Hematopoietic multipotent progenitor cell treated with erythropoietin and hydrocortisone succinate and interleukin-3 and kit ligand, for 15 days (in vitro differentiated cells): ENCODE measurements around the gene ZNF354B.

ENCODE experiments used
- DNase-seq: peaks from one replicate; pipeline ENCODE4 v3.0.0-alpha.2; 2015; ENCODE audit warnings: low spot score

Gene ZNF354B

GRCh38 chr5:178883815-178884430, 24.2 kb downstream of the ZNF354B start:
- DNase-seq = no peak

GRCh38 chr5:178895615-178896571, 36.1 kb downstream of the ZNF354B start, which contains the start of gene ZFP2:
Gene ZFP2 (plus strand): TSS chr5:178895913. CDS start chr5:178931314, 35,401 bp downstream.
- no peak for DNase-seq

- DNase-seq = no peak
Observed at GRCh38 chr5:178899289-178899688, 39.5 kb downstream of the ZNF354B start.

- DNase-seq = no peak
Observed at GRCh38 chr5:178902849-178903248, 43.1 kb downstream of the ZNF354B start.

- DNase-seq = no peak
Observed at GRCh38 chr5:178931846-178932760, 72.3 kb downstream of the ZNF354B start.
